Stomach (tissue), 9 donors: ENCODE results near the gene DDN. TPM values are rescaled to one million over a fixed set of nuclear protein-coding genes. Genes with fewer than 3 reads are reported as not detected.

Source experiments
- DNase-seq, 2 donors: peaks; one replicate each; pipeline versions ENCODE4 v3.0.0 to v3.0.0-alpha.2; 2013 to 2019
- H3K27ac ChIP-seq, 5 donors: fragments of 200-600 bp in 4 of 5; sonication (generic) in 4 of 5; one replicate each; pipeline ENCODE4 v1.5.1; 2013 to 2019; ENCODE audit warnings: mild to moderate bottlenecking in 1 of 5, moderate library complexity in 1 of 5
- H3K27me3 ChIP-seq, 3 donors: fragments of 200-600 bp; sonication (generic); one replicate each; pipeline ENCODE4 v1.5.1; 2017 to 2019; ENCODE audit warnings: mixed run types in 1 of 3
- H3K36me3 ChIP-seq, 4 donors: fragments of 200-600 bp; sonication (generic); 1 replicate in 3 of 4; 2 replicates in 1 of 4; pipeline ENCODE4 v1.5.1; 2016 to 2019
- H3K4me1 ChIP-seq, 4 donors: fragments of 200-600 bp; sonication (generic); one replicate each; pipeline ENCODE4 v1.5.1; 2016 to 2019
- H3K4me3 ChIP-seq, 4 donors: fragments of 200-600 bp; sonication (generic) in 3 of 4; one replicate each; pipeline ENCODE4 v1.5.1; 2016 to 2019; ENCODE audit warnings: mild to moderate bottlenecking in 1 of 4
- H3K9me3 ChIP-seq, 4 donors: fragments of 200-600 bp; sonication (generic); one replicate each; pipeline ENCODE4 v1.5.1; 2016 to 2019
- CTCF ChIP-seq, 7 experiments: fragments of 450-650 bp in 4 of 7; fragments of 200-600 bp in 3 of 7; sonication (generic) in 3 of 7; IDR thresholded peaks; one replicate each; pipeline ENCODE4 v1.5.1; 2016 to 2019; ENCODE audit warnings: antibody characterized with exemption in 7 of 7, control low read depth in 2 of 7, mild to moderate bottlenecking in 1 of 7
- EP300 ChIP-seq: sonication (generic); formaldehyde crosslinking; IDR thresholded peaks from one replicate; pipeline ENCODE4 v1.6.1; 2017; ENCODE audit warnings: antibody characterized with exemption
- POLR2A ChIP-seq, 4 donors: fragments of 450-650 bp; IDR thresholded peaks; one replicate each; pipeline ENCODE4 v1.6.1; 2016; ENCODE audit warnings: antibody characterized with exemption in 4 of 4, control low read depth in 2 of 4, mild to moderate bottlenecking in 1 of 4, moderate library complexity in 1 of 4
- POLR2AphosphoS5 ChIP-seq, 3 donors: sonication (generic); formaldehyde crosslinking; IDR thresholded peaks; one replicate each; pipeline ENCODE4 v1.6.1; 2016; ENCODE audit warnings: antibody characterized with exemption in 3 of 3
- WGBS, 5 donors: extraction: QIAGEN DNeasy Blood & Tissue Kit in 3 of 5; methylation state at CpG; one replicate each; pipeline versions ENCODE4 v1.1.5 to v1.1.7; 2013 to 2018; 5-methylcytosine and 5-hydroxymethylcytosine counted together
- intact Hi-C: fragments of 100-400 bp; cut with DNase I; formaldehyde crosslinking; loops from one replicate; pipeline ENCODE4 v1.15.1; 2023; ENCODE audit warnings: low total_unique reads
- polyA plus RNA-seq, 3 donors: library from polyadenylated mRNA; stranded (reverse); fragments of 200-250 nt; gene quantifications; one replicate each; pipeline ENCODE4 v1.2.3, GENCODE V29; 2013
- total RNA-seq, 5 donors: library from RNA; depleted of rRNA; stranded (reverse); fragments of >200 nt; gene quantifications; one replicate each; pipeline versions ENCODE4 v1.1.0 to v1.2.3, GENCODE V29; 2014 to 2016
- donor health status: healthy with polysubstance abuse.
- donor health status: Bipolar disorder and iron deficiency.
- donor health status: healthy.

Gene DDN
- total and polyA plus RNA-seq, 8 donors = 0.08 to 0.31 (median 0.19) TPM; not detected in 4

DNA sequence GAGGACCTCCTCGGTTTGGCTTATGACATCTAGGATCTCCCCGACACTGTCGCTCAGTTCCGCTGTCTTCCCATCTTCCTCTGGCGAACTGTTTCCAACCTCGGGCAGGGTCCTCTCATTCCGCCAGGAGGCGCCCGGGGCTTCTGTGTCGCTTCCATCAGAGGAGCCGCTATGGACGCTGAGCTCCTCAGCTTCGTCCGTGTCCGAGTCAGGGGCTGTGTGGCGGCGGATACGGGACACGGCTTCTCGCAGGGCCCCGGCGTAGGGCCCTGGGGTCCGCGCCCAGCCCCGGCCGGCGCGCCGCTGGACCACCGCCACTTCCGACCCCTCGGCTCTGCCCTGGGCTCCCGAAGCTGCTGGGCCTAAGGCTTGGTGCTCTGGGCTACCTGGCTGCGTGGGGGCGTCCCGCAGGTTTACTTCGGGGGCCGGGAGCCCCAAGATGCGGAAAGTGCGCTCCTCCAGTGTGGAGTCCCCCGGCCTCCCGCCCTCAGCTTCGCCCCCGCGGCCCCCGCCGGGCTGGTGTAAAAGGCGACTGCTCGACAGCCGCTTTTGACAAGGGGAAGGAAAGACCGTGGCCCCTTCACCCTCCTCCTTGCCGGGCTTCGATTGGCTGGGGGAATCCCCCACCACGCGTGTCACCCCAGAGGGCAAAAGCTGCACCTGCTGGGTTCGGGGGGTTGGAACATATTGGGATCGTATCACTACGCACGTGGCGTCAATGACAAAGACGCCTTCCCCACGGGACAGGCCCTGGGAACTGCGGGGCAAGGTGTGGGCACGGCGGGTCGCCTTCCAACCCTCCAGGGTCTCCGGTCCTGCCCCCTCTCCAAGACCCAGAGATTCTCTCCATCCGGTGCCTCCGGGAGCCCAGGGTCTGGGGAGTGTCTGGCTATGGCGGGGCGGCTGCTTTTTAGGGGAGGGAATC, 2.1 kb downstream of the DDN start:
- Histone ChIP-seq H3K4me1 (peaks cover 38 to 54% (median 51%) of the 10 kb centered on the region in 4 donors), H3K27ac (no peak overlapping the region), H3K4me3 (peak overlapping the region; percentile 39 to 69 (median 50)), H3K36me3 (peaks cover 0 to 19% (median 18%) of the 10 kb centered on the region in 4 donors), H3K9me3 (no peaks in the 10 kb centered on the region), H3K27me3 (peaks cover 12 to 94% (median 52%) of the 10 kb centered on the region in 3 donors)
- TF ChIP-seq POLR2AphosphoS5 (IDR thresholded peaks at IDR 0.05) (no peak), CTCF (IDR thresholded peaks at IDR 0.05) (peak in 5 of 7 experiments; percentile 60 to 80 (median 69)), POLR2A (IDR thresholded peaks at IDR 0.05) (no peak), EP300 (no peak)
- intact Hi-C loops = no loop called here
- WGBS, 5 donors = 5 to 13% (median 7%) methylated on average over 23 to 71 of the region's 71 CpGs
- peak; percentile 81 to 90 for DNase-seq

DNA sequence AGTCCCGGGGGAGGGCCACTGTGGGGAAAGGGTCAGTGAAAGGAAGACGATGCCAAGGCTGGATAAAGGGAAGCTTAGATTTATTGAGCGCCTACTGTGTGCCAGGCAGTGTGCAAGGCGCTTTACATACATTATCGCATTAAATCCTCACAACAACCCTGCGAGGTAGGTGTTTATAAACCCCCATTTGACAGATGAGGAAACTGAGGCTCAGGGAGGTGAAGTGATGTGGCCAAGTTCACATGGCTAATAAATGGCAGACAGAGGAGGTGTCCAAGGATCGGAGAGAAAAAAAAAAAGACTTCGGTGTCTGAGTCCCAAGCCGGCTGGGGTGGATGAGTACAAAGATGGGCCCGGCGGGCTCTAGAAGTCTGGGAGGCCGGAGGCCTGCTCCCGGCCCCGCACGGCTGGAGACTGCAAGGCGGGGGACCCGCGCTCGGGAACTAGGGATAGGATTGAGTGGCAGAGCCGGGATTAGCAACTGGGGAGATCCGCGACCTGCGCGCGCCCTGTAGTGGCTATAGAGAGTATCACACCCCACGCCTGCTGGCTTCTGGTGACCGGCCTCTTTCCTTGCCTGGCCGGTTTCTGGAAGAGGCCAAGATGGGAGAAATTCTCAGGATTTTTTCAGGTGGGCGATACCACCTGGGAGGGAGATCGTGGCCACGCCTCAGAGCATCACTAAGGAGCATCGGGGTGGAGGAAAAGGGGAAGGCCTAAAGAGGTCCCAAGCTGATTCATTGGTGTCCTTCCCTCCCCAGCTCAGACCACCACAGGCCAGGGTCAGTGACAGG, 3.9 kb downstream of the DDN start:
- H3K36me3 ChIP-seq = peaks cover 0 to 1% (median under 1%) of the 10 kb centered on the region in 4 donors
- H3K4me3 ChIP-seq = peak overlapping the region; percentile 13 to 37 (median 26)
- H3K27me3 ChIP-seq = peaks cover 12 to 97% (median 57%) of the 10 kb centered on the region in 3 donors
- H3K27ac ChIP-seq = no peak overlapping the region
- H3K4me1 ChIP-seq = peaks cover 35 to 53% (median 49%) of the 10 kb centered on the region in 4 donors
- 6 to 7% (median 7%) methylated on average over 27 to 32 of the region's 32 CpGs for WGBS, 5 donors
- DNase-seq = peak; percentile 86 to 94
- intact Hi-C loops = no loop called here
- no peaks in the 10 kb centered on the region for H3K9me3 ChIP-seq
- TF ChIP-seq CTCF (IDR thresholded peaks at IDR 0.05) (peak in 5 of 7 experiments; percentile 60 to 92 (median 80)), POLR2AphosphoS5 (IDR thresholded peaks at IDR 0.05) (peak in 1 of 3 donors; percentile 34), POLR2A (IDR thresholded peaks at IDR 0.05) (no peak)

DNA sequence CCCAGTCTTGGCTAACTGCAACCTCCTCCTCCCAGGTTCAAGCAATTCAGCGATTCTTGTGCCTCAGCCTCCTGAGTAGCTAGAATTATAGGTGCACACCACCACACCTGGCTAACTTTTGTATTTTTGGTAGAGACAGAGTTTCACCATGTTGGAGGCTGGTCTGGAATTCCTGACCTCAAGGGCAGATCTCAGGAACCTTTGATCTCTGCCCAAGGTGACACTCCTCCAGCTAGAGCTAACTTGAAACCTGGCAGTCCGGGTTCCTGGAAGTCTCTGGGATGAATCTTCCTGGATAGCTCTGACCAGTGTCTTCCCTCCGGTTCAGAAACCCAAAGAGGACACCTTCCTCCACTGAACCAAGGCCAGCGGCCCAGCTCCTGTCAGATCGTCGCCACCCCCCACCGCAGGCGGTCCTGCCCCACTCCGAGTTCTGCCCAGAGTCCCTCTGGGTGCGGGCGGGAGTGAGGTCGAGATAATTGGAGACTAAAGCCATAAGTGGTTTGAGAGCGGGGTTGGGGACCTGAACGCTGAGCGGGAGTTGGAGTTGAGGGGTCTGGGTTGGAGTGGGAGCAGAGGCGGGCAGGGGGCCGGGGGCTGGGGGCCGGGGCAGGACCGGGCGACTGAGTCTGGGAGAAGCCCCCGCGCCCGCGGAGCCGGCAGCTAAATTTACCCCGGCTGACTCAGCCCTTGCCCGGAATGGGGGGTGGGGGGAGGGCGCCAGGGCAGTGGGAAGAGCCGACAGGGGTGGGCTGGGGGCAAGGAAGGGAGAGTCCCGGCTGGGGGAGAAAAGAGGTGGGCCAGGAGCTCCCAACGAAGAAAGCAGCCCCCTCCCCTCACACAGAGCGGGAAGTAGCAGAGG, 4.7 kb downstream of the DDN start:
- Histone ChIP-seq H3K4me3 (no peak overlapping the region), H3K4me1 (peaks cover 26 to 44% (median 41%) of the 10 kb centered on the region in 4 donors), H3K27ac (no peak overlapping the region), H3K36me3 (no peaks in the 10 kb centered on the region), H3K27me3 (peaks cover 8 to 97% (median 54%) of the 10 kb centered on the region in 3 donors), H3K9me3 (no peaks in the 10 kb centered on the region)
- TF ChIP-seq POLR2A (IDR thresholded peaks at IDR 0.05) (no peak), EP300 (no peak), POLR2AphosphoS5 (IDR thresholded peaks at IDR 0.05) (no peak), CTCF (IDR thresholded peaks at IDR 0.05) (no peak)
- 14 to 31% (median 21%) methylated on average over 24 to 32 of the region's 32 CpGs for WGBS, 5 donors
- no peak for DNase-seq
- intact Hi-C loops = no loop called here
